ENCODE results near the gene BORA.

GRCh38 chr13:72804301-72804700 is 76.6 kb downstream of the BORA start:
- TF ChIP-seq CTCF (IDR thresholded peaks at IDR 0.05; ENCODE audit: low read depth, low read length, missing input control), result no peak
- TF ChIP-seq REST (IDR thresholded peaks at IDR 0.05), result no peak
- TF ChIP-seq RXRA (IDR thresholded peaks at IDR 0.05), result no peak
